Middle frontal gyrus (tissue), 1 donor: ENCODE measurements around the gene SYP.
"Not testable (repeated sequence)": the region's sequence is repeated elsewhere in the genome, so short reads cannot be mapped to it uniquely, and the experiment has no call there.

Experiments
- DNase-seq: peaks from one replicate; pipeline ENCODE4 v3.0.0-alpha.2; 2015; ENCODE audit warnings: low spot score; ENCODE audit errors: extremely low spot score

SYP gene

DNA sequence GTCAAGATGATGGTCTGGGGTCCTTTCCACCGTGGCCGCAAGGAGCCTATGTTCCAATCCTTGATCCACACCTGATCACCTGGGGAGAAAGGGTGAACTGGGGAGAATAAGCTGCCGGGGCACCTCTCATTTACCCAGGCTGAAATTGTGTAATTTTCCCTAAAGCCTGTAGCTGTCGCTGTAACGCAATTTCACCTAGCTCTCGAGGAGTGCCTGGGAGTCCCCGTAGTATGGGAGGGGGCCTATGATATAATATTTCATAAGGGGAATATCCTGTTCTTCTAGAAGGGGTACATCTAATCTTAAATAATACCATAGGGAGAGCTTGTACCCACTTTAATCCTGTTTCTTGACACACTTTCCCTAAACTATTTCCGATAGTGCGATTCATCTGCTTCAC lies 57.7 kb downstream of the SYP start:
- not testable (repeated sequence) for DNase-seq

DNA sequence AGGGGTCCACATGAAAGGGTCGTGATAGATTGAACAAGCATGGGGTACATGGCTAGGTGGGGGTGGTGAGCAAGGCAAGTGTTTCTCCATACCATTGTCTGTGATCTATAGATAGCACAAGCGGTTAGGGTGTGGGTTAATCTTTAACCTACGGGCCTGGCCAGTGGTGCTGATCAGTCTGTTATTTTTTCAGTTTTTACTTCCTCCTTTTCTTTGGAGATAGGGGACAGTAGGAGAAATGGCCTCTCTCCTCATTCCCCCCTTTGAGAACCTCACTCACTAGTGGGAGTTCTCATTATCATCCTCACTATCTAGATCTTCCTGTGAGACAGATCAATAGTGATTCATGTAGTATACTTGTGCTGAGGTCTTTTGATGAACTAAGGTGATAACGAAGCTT lies 60.3 kb downstream of the SYP start:
- DNase-seq = no peak
